ENCODE data around the gene NR2E3.

- TF ChIP-seq CTCF (IDR thresholded peaks at IDR 0.05), result no peak
- TF ChIP-seq POLR2A (IDR thresholded peaks at IDR 0.05), result no peak
These were observed 34.0 kb upstream of the NR2E3 start for GRCh38 chr15:71776304-71776703.
